HCT116 (cell line): ENCODE results near the gene TASP1.
"Not testable (repeated sequence)": the region's sequence is repeated elsewhere in the genome, so short reads cannot be mapped to it uniquely, and the experiment has no call there.

ENCODE experiments used
- CTCF ChIP-seq, 3 experiments: fragments of 200-600 bp in 1 of 3; sonication (generic) in 1 of 3; IDR thresholded peaks in 2 of 3; conservative IDR thresholded peaks in 1 of 3; 2 replicates each; pipeline ENCODE4 v1.5.1; 2012 to 2017; ENCODE audit warnings: low read depth in 2 of 3, low read length in 2 of 3, antibody characterized with exemption in 1 of 3, borderline replicate concordance in 1 of 3, control low read depth in 1 of 3, mild to moderate bottlenecking in 1 of 3, mixed read lengths in 1 of 3, mixed run types in 1 of 3, moderate library complexity in 1 of 3; ENCODE audit not compliant: insufficient read depth in 1 of 3
- EGR1 ChIP-seq: IDR thresholded peaks from 2 replicates; pipeline ENCODE4 v1.6.1; 2012; ENCODE audit warnings: low read depth
- FOSL1 ChIP-seq: IDR thresholded peaks from 2 replicates; pipeline ENCODE4 v1.6.1; 2012; ENCODE audit warnings: low read depth
- POLR2A ChIP-seq: IDR thresholded peaks from 2 replicates; pipeline ENCODE4 v1.7.0; 2011; ENCODE audit warnings: borderline replicate concordance; ENCODE audit not compliant: insufficient read depth, insufficient read length; ENCODE audit errors: extremely low read depth
- POLR2AphosphoS5 ChIP-seq: IDR thresholded peaks from 2 replicates; pipeline ENCODE4 v1.6.1; 2011; ENCODE audit warnings: mild to moderate bottlenecking, low read depth, low read length, moderate library complexity
- YY1 ChIP-seq: IDR thresholded peaks from 2 replicates; pipeline ENCODE4 v1.6.1; 2011; ENCODE audit warnings: low read length, low read depth, moderate library complexity, mild to moderate bottlenecking; ENCODE audit not compliant: insufficient replicate concordance; ENCODE audit errors: extremely low read depth

GRCh38 chr20:13358936-13359335, 279.8 kb downstream of the TASP1 start:
- not testable (repeated sequence) for TF ChIP-seq POLR2AphosphoS5; FOSL1; POLR2A; CTCF (IDR thresholded peaks at IDR 0.05 in 2 of 3, conservative IDR thresholded peaks at IDR 0.05 in 1 of 3; ENCODE audit: borderline replicate concordance in 1 of 3, insufficient read depth in 1 of 3, low read depth in 2 of 3, low read length in 2 of 3); EGR1; YY1
